ENCODE measurements around the gene NELFA.

Gene NELFA

GRCh38 chr4:2008921-2009650, at the start of gene NELFA:
TSS of gene NELFA (minus strand) at chr4:2008974. CDS start at chr4:2008959, 15 bp downstream.
- TF ChIP-seq EP300 (IDR thresholded peaks at IDR 0.05; ENCODE audit: borderline replicate concordance) (peak; percentile 29; the same call in 1 of the 2 replicates), EGR1 (IDR thresholded peaks at IDR 0.05) (peak; percentile 92), RAD21 (IDR thresholded peaks at IDR 0.05; ENCODE audit: low read depth) (peak; percentile 1; the same call in 1 of the 2 replicates), TCF12 (IDR thresholded peaks at IDR 0.05; ENCODE audit: low read depth) (peak; percentile 42), FOXM1 (IDR thresholded peaks at IDR 0.05; ENCODE audit: borderline replicate concordance, low read depth) (peak; percentile 18; the same call in 1 of the 2 replicates), CEBPB (IDR thresholded peaks at IDR 0.05) (no peak; the same call in 1 of the 2 replicates), NFIC (IDR thresholded peaks at IDR 0.05) (no peak; the same call in 1 of the 2 replicates), REST (IDR thresholded peaks at IDR 0.05; ENCODE audit: low read depth) (peak; percentile 66), CREB1 (IDR thresholded peaks at IDR 0.05; ENCODE audit: low read depth) (peak; percentile 97), ZBTB7A (IDR thresholded peaks at IDR 0.05; ENCODE audit: low read depth) (peak; percentile 36; the same call in 1 of the 2 replicates), TEAD4 (IDR thresholded peaks at IDR 0.05) (peak; percentile 36; the same call in 1 of the 2 replicates), TAF1 (IDR thresholded peaks at IDR 0.05; ENCODE audit: low read depth) (peak; percentile 100), MAX (IDR thresholded peaks at IDR 0.05) (peak; percentile 81), USF1 (IDR thresholded peaks at IDR 0.05) (peak; percentile 53; the same call in 1 of the 2 replicates), YY1 (IDR thresholded peaks at IDR 0.05; ENCODE audit: low read depth) (peak; percentile 99)

GRCh38 chr4:2057382-2058065, 48.8 kb upstream of the NELFA start:
- TF ChIP-seq EGR1 (IDR thresholded peaks at IDR 0.05) (no peak), NFIC (IDR thresholded peaks at IDR 0.05) (no peak), MAX (IDR thresholded peaks at IDR 0.05) (no peak), REST (IDR thresholded peaks at IDR 0.05; ENCODE audit: low read depth) (no peak), TCF12 (IDR thresholded peaks at IDR 0.05; ENCODE audit: low read depth) (no peak), ZBTB7A (IDR thresholded peaks at IDR 0.05; ENCODE audit: low read depth) (no peak), RAD21 (IDR thresholded peaks at IDR 0.05; ENCODE audit: low read depth) (no peak), YY1 (IDR thresholded peaks at IDR 0.05; ENCODE audit: low read depth) (no peak), EP300 (IDR thresholded peaks at IDR 0.05; ENCODE audit: borderline replicate concordance) (no peak), USF1 (IDR thresholded peaks at IDR 0.05) (no peak)

- TF ChIP-seq ZBTB7A (IDR thresholded peaks at IDR 0.05; ENCODE audit: low read depth) (no peak), NFIC (IDR thresholded peaks at IDR 0.05) (no peak), CEBPB (IDR thresholded peaks at IDR 0.05) (no peak), TAF1 (IDR thresholded peaks at IDR 0.05; ENCODE audit: low read depth) (no peak), USF1 (IDR thresholded peaks at IDR 0.05) (no peak), MAX (IDR thresholded peaks at IDR 0.05) (no peak)
Measured at GRCh38 chr4:2054217-2054616, 45.4 kb upstream of the NELFA start.

GRCh38 chr4:2051086-2051485, 42.3 kb upstream of the NELFA start:
- TF ChIP-seq CEBPB (IDR thresholded peaks at IDR 0.05) (no peak), REST (IDR thresholded peaks at IDR 0.05; ENCODE audit: low read depth) (no peak), YY1 (IDR thresholded peaks at IDR 0.05; ENCODE audit: low read depth) (no peak), TAF1 (IDR thresholded peaks at IDR 0.05; ENCODE audit: low read depth) (no peak), NFIC (IDR thresholded peaks at IDR 0.05) (no peak), TEAD4 (IDR thresholded peaks at IDR 0.05) (no peak), FOXM1 (IDR thresholded peaks at IDR 0.05; ENCODE audit: borderline replicate concordance, low read depth) (no peak), USF1 (IDR thresholded peaks at IDR 0.05) (no peak), ZBTB7A (IDR thresholded peaks at IDR 0.05; ENCODE audit: low read depth) (no peak), RAD21 (IDR thresholded peaks at IDR 0.05; ENCODE audit: low read depth) (no peak), CREB1 (IDR thresholded peaks at IDR 0.05; ENCODE audit: low read depth) (no peak)
